Suppressor macrophage treated with lipopolysaccharide for 1 hour (primary cell): ENCODE measurements around the gene MEIOSIN.

ENCODE experiments used
- DNase-seq, 3 donors: peaks; one replicate each; pipeline ENCODE4 v3.0.0-alpha.2; 2020 to 2022

Gene MEIOSIN

GRCh38 chr19:45801603-45802175 is 68.5 kb downstream of the MEIOSIN start:
- no peak for DNase-seq

GRCh38 chr19:45804140-45804958 is 71.1 kb downstream of the MEIOSIN start:
- DNase-seq = no peak

- no peak for DNase-seq
These were observed 71.7 kb downstream of the MEIOSIN start for GRCh38 chr19:45804959-45805230.

- DNase-seq = no peak
These were observed 72.5 kb downstream of the MEIOSIN start for GRCh38 chr19:45805719-45806118.

- DNase-seq = peak; percentile 43 to 70 (median 58)
These were observed 76.5 kb downstream of the MEIOSIN start for GRCh38 chr19:45809643-45810159.

GRCh38 chr19:45812297-45812696 is 79.1 kb downstream of the MEIOSIN start:
- peak in 1 of 3 donors; percentile 17 for DNase-seq
